Keratinocyte (primary cell): ENCODE data around the gene CHD9.

Experiments used
- CTCF ChIP-seq, 3 experiments: IDR thresholded peaks in 1 of 3; conservative IDR thresholded peaks in 1 of 3; optimal IDR thresholded peaks in 1 of 3; 2 replicates in 2 of 3; 3 replicates in 1 of 3; pipeline versions ENCODE3 to v1.5.1; 2011; ENCODE audit warnings: low read length in 3 of 3, mild to moderate bottlenecking in 3 of 3, moderate library complexity in 2 of 3, control low read depth in 1 of 3, inconsistent platforms in 1 of 3; ENCODE audit not compliant: insufficient read depth in 2 of 3; ENCODE audit errors: extremely low read depth in 1 of 3
- EZH2 ChIP-seq: IDR thresholded peaks from one replicate; pipeline ENCODE4 v1.6.1; 2012; ENCODE audit warnings: inconsistent platforms, mild to moderate bottlenecking, low read length, moderate library complexity

GRCh38 chr16:53355064-53355463, 300.3 kb downstream of the CHD9 start:
- TF ChIP-seq CTCF (optimal IDR thresholded peaks at IDR 0.05 in 1 of 3, IDR thresholded peaks at IDR 0.05 in 1 of 3, conservative IDR thresholded peaks at IDR 0.05 in 1 of 3; ENCODE audit: extremely low read depth in 1 of 3, insufficient read depth in 2 of 3, low read length in 3 of 3) (no peak), EZH2 (no peak)
